ENCODE results near the gene FAM186B. TPM values are rescaled to one million over a fixed set of nuclear protein-coding genes. Genes with fewer than 3 reads are reported as not detected.
"Not testable (repeated sequence)": the region's sequence is repeated elsewhere in the genome, so short reads cannot be mapped to it uniquely, and the experiment has no call there.

Gene FAM186B, protein sequence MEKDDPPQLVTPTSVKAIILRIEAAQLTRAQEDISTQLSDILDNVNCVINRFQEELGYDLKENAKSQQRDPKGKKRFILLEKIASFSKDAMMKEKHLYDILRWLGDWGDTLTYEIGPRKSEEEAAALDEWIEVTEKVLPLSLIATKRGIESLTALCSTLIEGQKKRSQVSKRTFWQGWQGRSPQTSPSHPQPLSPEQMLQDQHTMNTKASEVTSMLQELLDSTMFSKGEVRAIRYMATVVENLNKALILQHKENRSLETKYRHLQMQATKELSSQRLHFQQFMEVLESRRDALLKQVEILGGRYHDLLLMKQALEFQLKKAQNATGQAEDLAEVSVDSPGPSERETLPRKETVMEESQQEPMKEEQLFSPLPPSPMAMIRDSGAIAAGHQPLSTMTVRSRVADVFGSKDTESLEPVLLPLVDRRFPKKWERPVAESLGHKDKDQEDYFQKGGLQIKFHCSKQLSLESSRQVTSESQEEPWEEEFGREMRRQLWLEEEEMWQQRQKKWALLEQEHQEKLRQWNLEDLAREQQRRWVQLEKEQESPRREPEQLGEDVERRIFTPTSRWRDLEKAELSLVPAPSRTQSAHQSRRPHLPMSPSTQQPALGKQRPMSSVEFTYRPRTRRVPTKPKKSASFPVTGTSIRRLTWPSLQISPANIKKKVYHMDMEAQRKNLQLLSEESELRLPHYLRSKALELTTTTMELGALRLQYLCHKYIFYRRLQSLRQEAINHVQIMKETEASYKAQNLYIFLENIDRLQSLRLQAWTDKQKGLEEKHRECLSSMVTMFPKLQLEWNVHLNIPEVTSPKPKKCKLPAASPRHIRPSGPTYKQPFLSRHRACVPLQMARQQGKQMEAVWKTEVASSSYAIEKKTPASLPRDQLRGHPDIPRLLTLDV
- 0.46 TPM for total RNA-seq
- long read RNA-seq: 0 reads

DNA sequence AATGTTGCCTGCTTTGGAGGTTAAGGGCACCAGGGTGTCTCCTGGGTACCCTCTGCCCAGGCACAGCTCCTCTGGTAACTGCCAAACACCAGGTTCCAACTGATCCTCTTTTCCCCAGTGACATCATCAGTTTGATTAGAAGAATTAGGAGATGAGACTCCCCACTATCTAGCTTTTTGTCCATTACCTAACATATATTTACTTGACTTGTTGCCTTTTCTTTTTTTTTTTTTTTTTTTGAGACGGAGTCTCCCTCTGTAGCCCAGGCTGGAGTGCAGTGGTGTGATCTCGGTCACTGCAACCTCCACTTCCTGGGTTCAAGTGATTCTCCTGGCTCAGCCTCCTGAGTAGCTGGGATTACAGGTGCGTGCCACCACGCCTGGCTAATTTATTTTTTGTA lies at the start of gene FAM186B:
FAM186B (minus strand) TSS at position 101 of the 400 bp plus-strand sequence. CDS start 162 bp downstream, outside the sequence.
- ATAC-seq (ENCODE audit: poor library complexity); DNase-seq; intact Hi-C loops (cut with DNase I): not testable (repeated sequence)

DNA sequence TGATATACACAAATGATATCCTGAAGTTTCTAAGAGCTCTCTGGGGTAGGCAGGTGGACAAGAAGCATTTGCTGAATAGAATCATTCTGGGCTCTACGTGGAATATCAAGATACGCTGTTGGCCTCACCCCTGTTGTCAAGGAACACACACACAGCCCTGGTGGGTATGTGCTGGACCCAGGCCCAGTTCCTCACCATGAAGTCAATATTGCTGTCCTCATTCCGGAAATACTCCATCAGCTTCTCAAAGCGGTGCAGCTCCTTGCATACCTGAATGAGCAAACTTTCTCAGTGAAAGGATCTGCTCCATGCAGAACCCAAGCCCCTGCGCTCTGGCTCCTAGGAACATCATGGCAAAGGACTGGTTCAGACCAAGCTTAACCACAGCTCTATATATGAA lies 49.3 kb upstream of the FAM186B start:
- DNase-seq: no peak
- no peak for ATAC-seq (ENCODE audit: poor library complexity)
- intact Hi-C loops (cut with DNase I): no loop called here

DNA sequence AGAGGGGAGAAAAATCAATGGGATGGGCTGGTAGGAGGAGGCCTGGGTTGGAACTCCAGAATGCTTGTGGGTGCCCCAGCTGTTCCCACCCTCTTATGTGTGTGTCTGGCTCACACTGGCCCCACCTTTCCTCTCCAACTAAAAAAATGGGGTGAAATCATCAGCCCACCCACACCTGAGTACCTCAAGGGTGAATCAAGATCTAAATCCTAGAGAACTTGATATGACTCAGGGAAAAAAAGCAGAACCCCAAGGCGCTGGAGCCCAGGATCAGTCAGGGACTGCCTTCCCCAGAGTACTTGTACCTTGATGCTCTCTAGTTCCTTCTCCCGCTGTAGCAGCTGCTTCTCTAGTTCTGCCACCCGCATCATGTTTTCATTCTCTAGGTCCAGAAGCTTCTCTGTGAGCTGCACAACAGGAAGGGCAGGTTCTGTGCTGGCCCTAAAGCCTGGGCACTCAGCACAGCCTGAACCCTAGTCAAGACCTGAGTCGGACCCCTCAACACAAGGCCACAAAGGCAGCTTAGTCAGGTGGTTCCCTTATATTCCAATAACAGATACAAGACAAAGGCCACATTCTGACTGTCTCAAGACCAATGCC lies 47.6 kb upstream of the FAM186B start:
- ATAC-seq (ENCODE audit: poor library complexity) (no peak), DNase-seq (no peak)
- intact Hi-C loops (cut with DNase I): no loop called here

DNA sequence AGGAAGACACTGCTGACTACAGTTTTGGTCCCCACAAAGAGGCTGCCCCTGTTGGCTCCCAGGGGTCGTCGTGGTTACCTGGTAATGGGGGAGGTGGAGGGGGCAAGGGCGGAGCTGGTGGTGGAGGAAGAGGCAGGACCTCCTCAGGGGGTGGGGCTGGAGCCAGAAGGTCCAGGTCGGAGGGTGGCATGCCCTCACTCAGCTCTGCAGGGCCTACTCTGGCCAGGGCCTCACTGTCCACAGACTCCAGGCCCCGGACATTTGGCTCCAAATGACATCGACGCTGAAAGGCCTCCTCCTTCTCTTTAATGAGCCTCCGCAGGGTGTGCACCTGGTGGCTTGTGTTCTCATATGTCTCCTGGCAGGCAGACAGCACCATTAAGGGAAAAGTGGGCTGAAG lies 46.4 kb upstream of the FAM186B start:
- no peak for ATAC-seq (ENCODE audit: poor library complexity)
- no peak for DNase-seq
- intact Hi-C loops (cut with DNase I): no loop called here

DNA sequence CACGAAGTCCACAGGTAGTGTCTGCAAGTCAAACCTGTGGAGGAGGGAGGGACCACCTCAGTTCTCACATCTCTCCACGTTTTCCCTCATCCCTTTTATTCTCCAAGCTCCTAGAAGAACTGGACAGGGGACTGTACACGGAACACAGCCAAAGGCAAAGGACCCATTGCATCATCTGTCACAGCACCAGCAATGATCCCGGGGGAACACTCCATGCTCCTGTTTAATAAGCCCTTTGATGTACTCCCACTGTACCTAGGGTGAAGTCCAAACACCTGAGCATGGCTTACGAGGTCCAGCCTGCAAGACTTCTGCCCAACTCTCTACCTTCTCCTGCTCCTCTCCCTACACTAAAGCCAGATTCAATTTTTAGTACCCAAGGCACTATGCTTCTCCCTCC lies 44.5 kb upstream of the FAM186B start:
- ATAC-seq (ENCODE audit: poor library complexity): no peak
- intact Hi-C loops (cut with DNase I): no loop called here

DNA sequence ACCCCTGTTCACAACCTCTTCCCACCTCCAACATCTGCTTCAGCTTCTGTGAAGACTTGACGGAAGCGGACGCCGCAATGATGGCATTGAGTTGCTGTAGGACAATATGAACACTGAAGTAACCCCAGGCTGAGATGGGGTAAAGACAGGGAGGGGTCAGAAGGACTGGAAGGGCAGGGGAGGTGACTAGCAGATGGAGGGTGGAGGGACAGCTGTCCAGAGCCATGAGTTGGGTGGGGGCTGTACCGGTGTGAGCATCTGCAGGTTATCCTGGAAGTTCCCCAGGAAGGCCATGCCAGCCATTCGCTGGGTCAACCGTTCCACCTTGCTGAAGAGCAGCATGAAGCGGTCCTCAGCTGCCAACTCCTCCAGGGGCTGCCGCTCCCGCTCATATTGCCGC lies 44.0 kb upstream of the FAM186B start:
- DNase-seq (no peak), ATAC-seq (ENCODE audit: poor library complexity) (no peak)
- intact Hi-C loops (cut with DNase I): no loop called here

More for the DNA sequence above, 44.5 kb upstream of the FAM186B start:
- DNase-seq: no peak

DNA sequence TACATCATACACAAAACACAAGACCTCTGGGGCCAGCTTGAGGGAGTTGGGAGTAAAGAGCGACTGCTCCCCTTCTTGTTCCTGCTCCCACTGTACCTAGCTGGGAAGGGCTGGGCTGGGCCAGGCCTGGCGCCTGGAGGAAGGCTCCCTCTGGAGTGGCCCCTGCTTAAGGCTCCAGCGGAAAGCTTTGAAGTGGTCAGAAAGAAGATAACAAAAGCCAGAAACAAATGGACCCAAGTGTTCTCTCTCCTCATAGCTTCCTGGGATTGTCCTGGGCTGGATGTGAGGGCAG lies 43.2 kb upstream of the FAM186B start:
- intact Hi-C loops (cut with DNase I): no loop called here

DNA sequence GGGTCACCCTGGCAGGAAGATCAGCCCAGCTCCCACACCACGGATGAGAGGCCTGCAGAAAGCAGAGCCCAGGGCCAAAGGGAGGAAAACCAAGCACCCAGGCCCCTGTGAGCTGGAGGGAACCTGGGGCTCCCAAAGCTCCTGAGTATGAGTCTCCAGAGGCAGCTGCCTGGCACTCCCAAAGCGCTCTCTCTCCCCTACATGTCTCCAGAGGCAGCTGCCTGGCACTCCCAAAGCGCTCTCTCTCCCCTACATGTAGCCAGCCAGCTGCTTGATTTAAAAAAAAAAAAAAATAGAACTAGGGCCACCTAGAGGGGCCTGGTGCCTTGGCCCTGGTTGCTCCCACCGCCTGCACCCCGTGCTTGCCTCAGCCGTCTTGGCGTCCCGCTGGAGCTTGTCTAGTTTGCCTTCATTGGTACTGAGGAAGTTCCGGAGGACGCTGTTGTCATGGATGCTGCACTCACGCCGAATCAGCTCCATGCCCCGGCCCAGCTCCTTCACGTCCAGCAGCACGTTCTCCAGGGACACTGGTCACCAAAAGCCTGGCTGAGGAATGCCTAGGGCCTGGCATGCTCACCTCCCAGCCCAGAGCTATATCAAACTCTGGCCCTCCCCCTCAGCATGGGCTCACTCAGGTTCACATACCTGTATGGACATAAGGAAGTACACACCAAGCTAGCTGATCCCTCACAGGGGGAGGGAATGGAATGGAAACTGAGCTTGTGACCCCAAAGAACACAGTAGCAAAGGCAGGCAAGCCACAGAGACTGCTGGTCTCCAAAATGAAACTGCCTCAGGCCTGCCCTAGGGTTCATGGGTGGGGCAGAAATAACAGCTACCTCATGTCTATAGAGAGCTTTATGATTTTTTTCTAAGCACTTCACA lies 42.6 kb upstream of the FAM186B start:
- ATAC-seq (ENCODE audit: poor library complexity): no peak
- no peak for DNase-seq
- intact Hi-C loops (cut with DNase I): no loop called here

More for the DNA sequence above, 43.2 kb upstream of the FAM186B start:
- DNase-seq (no peak), ATAC-seq (ENCODE audit: poor library complexity) (no peak)

DNA sequence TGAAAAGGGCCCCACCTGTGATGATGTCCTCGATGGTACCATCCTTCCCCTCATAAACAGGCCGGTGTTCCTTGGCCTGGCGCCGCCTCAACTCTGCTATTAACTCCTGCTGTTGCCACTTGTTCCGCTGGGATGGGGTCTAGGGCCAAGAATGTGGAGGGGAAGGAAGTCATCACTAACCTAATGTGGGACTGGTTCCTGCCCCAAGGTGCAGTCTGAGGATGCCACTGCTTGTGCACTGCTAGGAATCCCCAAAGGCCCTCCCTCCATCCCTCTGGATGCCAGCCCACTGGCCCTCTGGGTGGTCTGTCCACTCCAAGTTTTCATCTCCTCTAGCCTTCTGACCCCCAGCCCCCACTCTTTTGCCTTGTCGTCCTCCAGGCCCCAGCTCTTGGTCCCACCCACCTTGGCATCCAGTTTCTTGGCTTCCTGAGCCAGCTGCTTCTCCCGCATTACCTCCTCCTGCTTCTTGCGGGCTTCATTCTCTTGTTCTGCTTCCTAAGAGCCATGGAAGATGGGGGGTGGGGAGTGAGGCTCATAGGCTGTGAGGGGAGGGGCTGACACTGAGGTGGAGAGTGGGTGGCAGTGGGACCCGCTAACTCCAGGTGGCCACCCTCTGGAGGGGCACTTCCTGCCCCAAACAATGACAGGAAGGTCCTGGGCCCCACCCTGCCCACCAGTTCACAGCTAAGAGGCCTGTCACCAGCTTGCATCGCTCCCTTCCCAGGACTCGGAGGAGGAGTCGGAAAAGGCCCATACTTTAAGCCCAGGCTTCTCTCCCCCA lies 41.6 kb upstream of the FAM186B start:
- intact Hi-C loops (cut with DNase I): no loop called here
- ATAC-seq (ENCODE audit: poor library complexity) (no peak), DNase-seq (no peak)

DNA sequence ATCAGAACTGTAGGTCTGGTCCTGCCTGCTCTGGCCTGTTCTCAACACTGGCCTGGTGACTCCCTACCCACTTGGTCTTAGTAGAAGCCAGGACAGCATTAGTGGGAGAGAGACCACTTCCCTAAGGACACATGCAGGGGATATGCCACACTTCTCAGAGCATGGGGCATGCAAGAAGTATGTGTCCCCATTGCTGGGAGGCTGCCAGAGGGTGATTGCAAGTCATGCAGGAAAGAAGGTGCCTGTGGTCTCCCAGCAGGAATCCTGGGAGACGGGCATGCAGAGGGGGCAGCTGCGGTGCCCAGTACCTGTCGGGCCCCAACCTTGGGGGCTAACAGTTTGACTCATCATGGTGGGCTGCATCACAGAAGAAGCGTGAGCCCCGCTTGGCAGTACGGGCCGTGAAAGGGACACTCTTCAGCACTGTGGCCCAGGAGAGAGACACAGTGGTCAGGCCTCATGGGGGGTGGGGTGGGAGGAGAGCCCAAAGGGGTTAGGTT lies 40.9 kb upstream of the FAM186B start:
- ATAC-seq (ENCODE audit: poor library complexity): no peak
- intact Hi-C loops (cut with DNase I): no loop called here

DNA sequence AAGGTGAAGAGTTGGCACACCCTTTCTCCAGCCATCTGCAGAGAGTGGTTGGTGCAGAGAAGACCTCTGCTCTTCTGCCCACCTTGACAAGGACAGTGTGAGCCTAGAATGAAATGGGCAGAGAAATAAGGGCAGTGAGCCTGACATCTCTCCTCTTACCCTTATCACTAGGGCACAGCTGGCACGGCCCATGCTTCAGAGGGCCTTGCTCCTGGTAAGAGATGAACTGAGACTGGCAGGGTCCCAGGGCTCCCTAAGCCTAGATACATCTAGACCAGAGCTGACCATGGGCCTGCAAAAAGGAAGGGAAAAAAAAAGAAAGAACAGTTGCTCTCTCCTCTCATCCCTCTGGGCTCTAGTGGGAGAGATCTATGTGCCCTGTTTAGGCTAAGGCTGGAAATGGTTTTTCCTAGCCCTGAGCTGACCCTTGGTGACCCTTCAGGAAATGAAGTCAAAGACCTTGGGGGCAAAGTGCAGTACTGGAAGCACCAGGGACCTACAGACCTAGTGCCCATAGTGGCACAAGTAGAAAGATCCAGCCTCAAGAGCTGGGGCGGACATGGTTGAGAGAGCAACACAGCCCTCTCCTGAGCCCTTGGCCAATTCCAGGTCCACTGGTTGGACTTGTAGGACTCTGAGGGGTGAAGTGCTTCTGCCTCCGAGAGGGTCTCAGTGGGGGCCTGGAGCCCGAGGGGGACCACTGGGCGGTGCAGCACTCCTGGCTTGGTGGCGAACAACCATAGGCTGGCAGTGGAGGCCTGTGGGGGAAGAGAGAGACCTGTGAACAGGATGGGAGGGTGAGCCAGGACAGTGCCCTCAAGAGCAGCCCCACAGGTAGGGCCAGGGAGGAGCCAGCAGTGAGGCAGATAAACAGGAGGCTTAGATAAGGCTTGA lies 40.0 kb upstream of the FAM186B start:
- DNase-seq (no peak), ATAC-seq (ENCODE audit: poor library complexity) (no peak)
- intact Hi-C loops (cut with DNase I): no loop called here

More for the DNA sequence above, 40.9 kb upstream of the FAM186B start:
- no peak for DNase-seq

DNA sequence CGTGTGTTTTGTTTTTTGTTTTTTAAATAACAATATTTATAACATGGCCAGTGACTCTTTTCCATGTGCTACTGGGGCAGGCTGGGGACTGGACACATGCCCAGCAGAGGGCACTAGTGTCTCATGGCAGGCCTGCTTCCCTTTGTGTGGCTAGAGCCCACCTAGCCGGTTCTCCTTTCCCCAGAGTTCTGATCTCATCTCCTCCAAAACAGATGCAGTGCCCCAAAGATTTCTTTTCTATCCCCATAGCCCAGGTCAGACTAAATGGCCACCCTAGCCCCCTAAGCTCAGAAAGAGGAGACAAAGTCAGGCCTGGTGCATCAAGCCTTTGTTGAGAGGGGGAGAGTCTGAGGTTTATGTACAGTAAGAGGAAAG lies 39.2 kb upstream of the FAM186B start:
- DNase-seq: peak; percentile 86
- intact Hi-C loops (cut with DNase I): loop anchor here (1.0 kb wide), 1 partner anchor 64 kb away; no protein-coding TSS in a partner anchor

DNA sequence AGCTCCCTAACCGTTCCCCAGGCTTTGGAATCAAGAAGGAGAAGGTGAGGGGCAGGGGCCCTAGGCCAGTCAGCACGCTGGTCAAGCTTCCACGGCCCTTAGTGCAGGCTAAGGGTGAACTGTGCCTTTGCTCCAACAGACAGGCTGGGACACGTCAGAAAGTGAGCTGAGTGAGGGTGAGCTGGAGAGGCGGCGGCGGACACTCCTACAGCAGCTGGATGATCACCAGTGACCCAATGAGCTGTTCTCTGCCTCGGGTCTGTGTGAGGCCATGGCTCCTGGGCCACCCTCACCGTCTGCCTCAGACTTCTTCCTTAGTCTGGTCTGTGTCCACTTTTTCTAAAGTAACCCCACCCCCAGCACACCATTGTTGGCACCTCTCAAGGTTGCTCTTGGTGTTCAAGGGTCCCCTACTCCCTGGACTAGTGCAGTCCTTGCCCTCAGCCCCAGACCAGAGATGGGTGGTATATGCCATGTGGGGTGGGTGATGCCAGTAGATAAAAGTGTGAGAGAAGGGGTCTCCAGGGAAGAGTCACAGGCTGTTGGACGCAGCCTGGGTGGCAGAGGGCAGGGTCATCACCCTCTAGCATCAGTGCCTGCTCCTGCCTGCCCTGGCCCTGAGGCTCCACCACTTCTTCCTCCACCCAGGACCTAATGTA lies 38.7 kb upstream of the FAM186B start:
- peak; percentile 7 for ATAC-seq (ENCODE audit: poor library complexity)
- intact Hi-C loops (cut with DNase I): loop anchor here (1.0 kb wide), 1 partner anchor 64 kb away; no protein-coding TSS in a partner anchor
- DNase-seq: no peak

More for the DNA sequence above, 39.2 kb upstream of the FAM186B start:
- peak; percentile 86 for ATAC-seq (ENCODE audit: poor library complexity)

DNA sequence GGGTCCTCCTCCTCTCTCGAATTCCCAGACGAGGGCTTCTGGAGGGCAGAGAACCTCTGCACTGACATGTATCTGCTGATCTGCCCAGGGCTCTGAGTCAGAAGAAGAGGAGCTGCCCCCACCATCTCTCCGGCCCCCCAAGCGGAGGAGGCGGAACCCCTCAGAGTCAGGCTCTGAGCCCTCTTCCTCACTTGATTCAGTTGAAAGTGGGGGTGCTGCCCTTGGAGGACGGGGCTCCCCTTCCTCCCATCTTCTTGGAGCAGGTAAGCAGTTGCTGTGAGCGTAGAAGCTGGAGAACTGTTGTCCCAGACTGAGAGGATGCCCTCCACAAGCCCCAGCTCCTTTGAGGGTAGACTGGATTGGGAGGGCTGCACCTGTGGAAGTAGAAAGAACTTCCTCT lies 37.7 kb upstream of the FAM186B start:
- intact Hi-C loops (cut with DNase I): no loop called here
- ATAC-seq (ENCODE audit: poor library complexity): no peak

DNA sequence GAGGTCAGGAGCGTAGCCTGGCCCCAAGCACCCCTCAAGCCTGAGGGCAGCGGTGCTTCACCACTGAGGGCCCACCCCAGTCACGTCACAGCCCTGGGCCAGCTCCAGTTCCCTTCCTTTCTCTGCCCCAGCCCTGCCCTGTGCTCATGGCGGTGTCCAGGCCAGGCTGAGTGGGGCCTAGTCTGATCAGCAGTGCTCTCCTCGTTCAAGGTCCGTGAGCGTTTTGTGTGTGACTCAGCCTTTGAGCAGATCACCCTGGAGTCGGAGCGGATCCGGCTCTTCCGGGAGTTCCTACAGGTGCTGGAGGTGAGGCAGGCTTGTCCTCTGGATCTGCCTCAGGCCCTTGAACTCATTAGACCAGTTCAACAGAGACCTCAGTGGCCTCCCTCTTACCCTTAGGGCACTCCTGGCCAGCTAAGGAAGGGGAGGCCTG lies 36.9 kb upstream of the FAM186B start:
- no peak for DNase-seq
- no peak for ATAC-seq (ENCODE audit: poor library complexity)
- intact Hi-C loops (cut with DNase I): no loop called here

More for the DNA sequence above, 37.7 kb upstream of the FAM186B start:
- no peak for DNase-seq

DNA sequence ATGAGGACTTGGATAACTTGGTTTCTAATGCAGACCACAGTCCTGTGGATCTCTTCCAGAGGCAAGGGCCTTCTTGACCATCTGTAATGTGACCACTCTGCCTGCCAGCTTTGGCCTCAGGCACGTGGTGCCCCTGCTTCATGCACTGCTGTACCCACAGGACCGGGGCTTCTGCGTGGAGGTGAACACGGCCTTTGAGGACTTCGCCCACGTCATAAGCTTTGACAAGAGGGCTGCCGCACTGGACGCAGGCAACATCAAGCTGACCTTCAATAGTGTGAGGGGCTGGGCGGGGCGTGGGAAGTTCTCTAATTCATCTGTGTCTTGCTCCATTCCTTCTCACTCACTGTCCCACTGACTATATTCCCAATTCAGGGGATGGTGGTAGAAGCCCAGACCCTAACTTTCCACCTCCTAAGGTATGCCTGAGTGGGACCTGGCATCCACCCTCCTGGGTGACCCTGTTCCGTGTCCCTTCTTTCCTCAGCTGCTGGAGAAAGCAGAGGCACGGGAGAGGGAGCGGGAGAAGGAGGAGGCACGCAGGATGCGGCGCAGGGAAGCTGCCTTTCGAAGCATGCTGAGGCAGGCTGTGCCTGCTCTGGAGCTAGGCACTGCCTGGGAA lies 36.4 kb upstream of the FAM186B start:
- DNase-seq: no peak
- intact Hi-C loops (cut with DNase I): no loop called here

More for the DNA sequence above, 36.4 kb upstream of the FAM186B start:
- no peak for ATAC-seq (ENCODE audit: poor library complexity)
